Body of pancreas (tissue), 4 donors: ENCODE data around the gene WDR93.

Experiments used
- CTCF ChIP-seq, 7 experiments: fragments of 450-650 bp in 4 of 7; fragments of 200-600 bp in 3 of 7; sonication (generic) in 3 of 7; IDR thresholded peaks; one replicate each; pipeline ENCODE4 v1.5.1; 2016 to 2019; ENCODE audit warnings: antibody characterized with exemption in 7 of 7
- POLR2A ChIP-seq, 3 donors: fragments of 450-650 bp; IDR thresholded peaks; one replicate each; pipeline ENCODE4 v1.6.1; 2016; ENCODE audit warnings: antibody characterized with exemption in 3 of 3, mild to moderate bottlenecking in 2 of 3

- TF ChIP-seq POLR2A (IDR thresholded peaks at IDR 0.05): no peak
- no peak for TF ChIP-seq CTCF (IDR thresholded peaks at IDR 0.05)
Measured at GRCh38 chr15:89735773-89736172, 45.2 kb downstream of the WDR93 start.
